ENCODE data around the gene AATK.

DNA sequence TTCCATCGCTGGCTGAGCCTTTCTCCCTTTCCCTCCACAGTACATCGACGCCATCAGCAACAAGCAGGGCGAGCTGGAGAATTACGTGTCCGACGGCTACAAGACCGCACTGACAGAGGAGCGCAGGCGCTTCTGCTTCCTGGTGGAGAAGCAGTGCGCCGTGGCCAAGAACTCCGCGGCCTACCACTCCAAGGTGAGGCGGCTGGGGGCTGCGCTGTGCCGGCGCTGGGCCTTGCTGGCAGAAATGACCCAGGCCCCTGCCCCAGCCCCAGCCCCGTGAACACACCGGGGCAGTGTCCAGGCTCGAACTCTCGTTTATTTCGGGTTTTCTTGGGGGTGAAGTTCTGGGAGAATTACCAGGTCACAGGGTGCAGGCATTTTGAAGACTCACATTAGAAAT, 66.1 kb downstream of the AATK start:
- TF ChIP-seq, protein P1, sequence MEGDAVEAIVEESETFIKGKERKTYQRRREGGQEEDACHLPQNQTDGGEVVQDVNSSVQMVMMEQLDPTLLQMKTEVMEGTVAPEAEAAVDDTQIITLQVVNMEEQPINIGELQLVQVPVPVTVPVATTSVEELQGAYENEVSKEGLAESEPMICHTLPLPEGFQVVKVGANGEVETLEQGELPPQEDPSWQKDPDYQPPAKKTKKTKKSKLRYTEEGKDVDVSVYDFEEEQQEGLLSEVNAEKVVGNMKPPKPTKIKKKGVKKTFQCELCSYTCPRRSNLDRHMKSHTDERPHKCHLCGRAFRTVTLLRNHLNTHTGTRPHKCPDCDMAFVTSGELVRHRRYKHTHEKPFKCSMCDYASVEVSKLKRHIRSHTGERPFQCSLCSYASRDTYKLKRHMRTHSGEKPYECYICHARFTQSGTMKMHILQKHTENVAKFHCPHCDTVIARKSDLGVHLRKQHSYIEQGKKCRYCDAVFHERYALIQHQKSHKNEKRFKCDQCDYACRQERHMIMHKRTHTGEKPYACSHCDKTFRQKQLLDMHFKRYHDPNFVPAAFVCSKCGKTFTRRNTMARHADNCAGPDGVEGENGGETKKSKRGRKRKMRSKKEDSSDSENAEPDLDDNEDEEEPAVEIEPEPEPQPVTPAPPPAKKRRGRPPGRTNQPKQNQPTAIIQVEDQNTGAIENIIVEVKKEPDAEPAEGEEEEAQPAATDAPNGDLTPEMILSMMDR (conservative IDR thresholded peaks at IDR 0.05; ENCODE audit: low read depth in 2 of 2): no peak
- no peak for TF ChIP-seq POLR2AphosphoS5 (IDR thresholded peaks at IDR 0.05; ENCODE audit: low read depth)
- no peak for TF ChIP-seq ZNF331 (CRISPR knock-in tag; IDR thresholded peaks at IDR 0.05; ENCODE audit: low read depth)
- TF ChIP-seq, protein P2, sequence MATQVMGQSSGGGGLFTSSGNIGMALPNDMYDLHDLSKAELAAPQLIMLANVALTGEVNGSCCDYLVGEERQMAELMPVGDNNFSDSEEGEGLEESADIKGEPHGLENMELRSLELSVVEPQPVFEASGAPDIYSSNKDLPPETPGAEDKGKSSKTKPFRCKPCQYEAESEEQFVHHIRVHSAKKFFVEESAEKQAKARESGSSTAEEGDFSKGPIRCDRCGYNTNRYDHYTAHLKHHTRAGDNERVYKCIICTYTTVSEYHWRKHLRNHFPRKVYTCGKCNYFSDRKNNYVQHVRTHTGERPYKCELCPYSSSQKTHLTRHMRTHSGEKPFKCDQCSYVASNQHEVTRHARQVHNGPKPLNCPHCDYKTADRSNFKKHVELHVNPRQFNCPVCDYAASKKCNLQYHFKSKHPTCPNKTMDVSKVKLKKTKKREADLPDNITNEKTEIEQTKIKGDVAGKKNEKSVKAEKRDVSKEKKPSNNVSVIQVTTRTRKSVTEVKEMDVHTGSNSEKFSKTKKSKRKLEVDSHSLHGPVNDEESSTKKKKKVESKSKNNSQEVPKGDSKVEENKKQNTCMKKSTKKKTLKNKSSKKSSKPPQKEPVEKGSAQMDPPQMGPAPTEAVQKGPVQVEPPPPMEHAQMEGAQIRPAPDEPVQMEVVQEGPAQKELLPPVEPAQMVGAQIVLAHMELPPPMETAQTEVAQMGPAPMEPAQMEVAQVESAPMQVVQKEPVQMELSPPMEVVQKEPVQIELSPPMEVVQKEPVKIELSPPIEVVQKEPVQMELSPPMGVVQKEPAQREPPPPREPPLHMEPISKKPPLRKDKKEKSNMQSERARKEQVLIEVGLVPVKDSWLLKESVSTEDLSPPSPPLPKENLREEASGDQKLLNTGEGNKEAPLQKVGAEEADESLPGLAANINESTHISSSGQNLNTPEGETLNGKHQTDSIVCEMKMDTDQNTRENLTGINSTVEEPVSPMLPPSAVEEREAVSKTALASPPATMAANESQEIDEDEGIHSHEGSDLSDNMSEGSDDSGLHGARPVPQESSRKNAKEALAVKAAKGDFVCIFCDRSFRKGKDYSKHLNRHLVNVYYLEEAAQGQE (IDR thresholded peaks at IDR 0.05; ENCODE audit: unreplicated experiment): no peak
- no peak for TF ChIP-seq EZH2 (IDR thresholded peaks at IDR 0.05; ENCODE audit: low read depth, unreplicated experiment)
- no peak for TF ChIP-seq CREB1 (CRISPR knock-in tag; IDR thresholded peaks at IDR 0.05; ENCODE audit: low read depth)
- no peak for TF ChIP-seq JUNB (IDR thresholded peaks at IDR 0.05; ENCODE audit: unreplicated experiment)
- no peak for TF ChIP-seq EZH2phosphoT487 (IDR thresholded peaks at IDR 0.05; ENCODE audit: unreplicated experiment)
- TF ChIP-seq NANOG (IDR thresholded peaks at IDR 0.05; ENCODE audit: borderline replicate concordance): no peak
- no peak for TF ChIP-seq STAT1 (IDR thresholded peaks at IDR 0.05; ENCODE audit: unreplicated experiment)
- TF ChIP-seq, protein P3, sequence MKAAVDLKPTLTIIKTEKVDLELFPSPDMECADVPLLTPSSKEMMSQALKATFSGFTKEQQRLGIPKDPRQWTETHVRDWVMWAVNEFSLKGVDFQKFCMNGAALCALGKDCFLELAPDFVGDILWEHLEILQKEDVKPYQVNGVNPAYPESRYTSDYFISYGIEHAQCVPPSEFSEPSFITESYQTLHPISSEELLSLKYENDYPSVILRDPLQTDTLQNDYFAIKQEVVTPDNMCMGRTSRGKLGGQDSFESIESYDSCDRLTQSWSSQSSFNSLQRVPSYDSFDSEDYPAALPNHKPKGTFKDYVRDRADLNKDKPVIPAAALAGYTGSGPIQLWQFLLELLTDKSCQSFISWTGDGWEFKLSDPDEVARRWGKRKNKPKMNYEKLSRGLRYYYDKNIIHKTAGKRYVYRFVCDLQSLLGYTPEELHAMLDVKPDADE (IDR thresholded peaks at IDR 0.05): no peak
- TF ChIP-seq ZNF114 (CRISPR knock-in tag; IDR thresholded peaks at IDR 0.05): no peak

Data from GM23338 (cell line).